HG03378 (cell line): ENCODE results near the gene CUTA.
"Not testable (repeated sequence)": the region's sequence is repeated elsewhere in the genome, so short reads cannot be mapped to it uniquely, and the experiment has no call there.

Experiments
- ATAC-seq: cut with Tn5 transposase; IDR thresholded peaks from one replicate; pipeline ENCODE4 v1.9.1; 2021; ENCODE audit warnings: mild to moderate bottlenecking, moderate library complexity; ENCODE audit not compliant: unreplicated experiment

Gene CUTA

DNA sequence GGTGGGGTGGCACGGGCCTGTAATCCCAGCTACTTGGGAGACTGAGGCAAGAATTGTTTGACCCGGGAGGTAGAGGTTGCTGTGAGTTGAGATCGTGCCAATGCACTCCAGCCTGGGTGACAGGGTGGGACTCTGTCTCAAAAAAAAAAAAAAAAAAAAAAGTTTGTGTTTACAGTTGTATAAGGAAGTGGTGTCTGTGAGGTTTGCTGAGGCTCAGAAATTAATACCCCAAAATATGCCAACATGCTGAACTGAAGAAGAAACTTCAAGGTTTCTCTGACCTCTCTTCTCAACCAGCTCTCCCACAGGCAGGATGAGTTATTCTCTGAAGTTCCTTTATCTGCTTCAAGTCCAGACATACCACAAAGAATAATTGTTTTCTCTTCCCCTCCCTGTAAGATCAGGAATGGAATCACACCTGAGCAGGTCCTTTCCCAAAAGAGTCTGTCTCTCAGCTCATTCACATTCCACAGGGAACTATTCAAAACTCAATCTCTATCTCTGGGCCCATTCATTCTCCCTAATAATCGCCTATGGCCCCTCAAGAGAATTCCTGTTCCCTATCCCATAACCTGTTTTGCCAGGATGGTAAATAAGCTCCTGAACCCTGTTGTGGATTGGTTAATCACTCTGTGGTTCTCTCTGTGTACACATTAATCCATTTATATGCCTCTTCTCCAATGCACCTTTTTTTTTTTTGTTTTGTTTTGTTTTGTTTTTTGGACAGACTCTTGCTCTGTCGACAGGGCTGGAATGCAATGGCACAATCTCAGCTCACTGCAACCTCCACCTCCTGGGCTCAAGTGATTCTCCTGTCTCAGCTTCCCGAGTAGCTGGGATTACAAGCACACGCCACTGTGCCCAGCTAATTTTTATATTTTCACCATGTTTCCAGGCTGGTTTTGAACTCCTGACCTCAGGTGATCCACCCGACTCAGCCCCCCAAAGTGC, 43.7 kb downstream of the CUTA start:
- ATAC-seq: no peak

DNA sequence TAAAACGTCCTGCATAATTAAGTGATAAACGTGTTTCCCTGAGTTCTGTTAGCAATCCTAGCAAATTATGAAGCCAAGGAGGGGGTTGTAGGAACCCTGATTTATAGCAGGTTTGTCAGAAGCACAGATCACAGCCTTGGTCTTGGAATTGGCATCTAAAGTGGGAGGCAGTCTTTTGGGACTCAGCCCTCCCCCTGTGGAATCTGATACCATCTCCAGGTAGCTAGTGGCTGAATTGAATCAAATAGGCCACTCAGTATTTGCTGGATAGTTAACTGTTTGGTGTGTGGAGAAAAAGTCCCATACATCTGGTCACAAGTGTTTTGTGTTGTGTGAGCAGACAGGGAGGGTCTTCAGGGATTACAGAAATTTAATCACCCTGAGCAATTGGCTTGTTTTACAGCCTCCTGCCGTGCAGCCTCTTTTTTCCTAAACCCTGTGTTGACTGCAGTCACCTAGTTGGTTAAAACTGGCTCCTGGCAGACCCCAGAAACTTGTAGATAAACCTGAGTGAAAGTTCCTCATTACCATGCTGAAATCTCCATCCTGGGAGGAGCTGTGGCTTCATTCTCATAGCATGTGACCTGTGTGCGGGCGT, 45.3 kb downstream of the CUTA start:
- no peak for ATAC-seq

GRCh38 chr6:33371901-33372300, 46.0 kb downstream of the CUTA start:
- ATAC-seq: not testable (repeated sequence)

GRCh38 chr6:33367715-33368025, 50.2 kb downstream of the CUTA start:
- not testable (repeated sequence) for ATAC-seq

- no peak for ATAC-seq
Measured at GRCh38 chr6:33367009-33367714, 50.7 kb downstream of the CUTA start.
